SW480 (cell line): Measurements from ENCODE around the gene ANKRD12.

ENCODE experiments used
- DNase-seq: peaks from one replicate; pipeline ENCODE4 v3.0.0-alpha.2; 2016; ENCODE audit warnings: low spot score

ANKRD12 gene

GRCh38 chr18:9188359-9189231, 52.0 kb downstream of the ANKRD12 start:
- no peak for DNase-seq

- DNase-seq: no peak
Observed at GRCh38 chr18:9189491-9189890, 52.9 kb downstream of the ANKRD12 start.

- DNase-seq: no peak
Observed at GRCh38 chr18:9191658-9192256, 55.2 kb downstream of the ANKRD12 start.

GRCh38 chr18:9193031-9193430, 56.5 kb downstream of the ANKRD12 start:
- DNase-seq: no peak

GRCh38 chr18:9196568-9196967, 60.0 kb downstream of the ANKRD12 start:
- DNase-seq: no peak

- DNase-seq: no peak
Observed at GRCh38 chr18:9199681-9200080, 63.1 kb downstream of the ANKRD12 start.

- DNase-seq: no peak
Observed at GRCh38 chr18:9201224-9201623, 64.6 kb downstream of the ANKRD12 start.

- no peak for DNase-seq
Observed at GRCh38 chr18:9204659-9205058, 68.1 kb downstream of the ANKRD12 start.

GRCh38 chr18:9206421-9206820, 69.8 kb downstream of the ANKRD12 start:
- DNase-seq: no peak

GRCh38 chr18:9209279-9209678, 72.7 kb downstream of the ANKRD12 start:
- no peak for DNase-seq

GRCh38 chr18:9210966-9211365, 74.4 kb downstream of the ANKRD12 start:
- DNase-seq: no peak

- DNase-seq: no peak
Observed at GRCh38 chr18:9211955-9212354, 75.4 kb downstream of the ANKRD12 start.

GRCh38 chr18:9215221-9215933, 78.8 kb downstream of the ANKRD12 start:
- no peak for DNase-seq

GRCh38 chr18:9216459-9216858, 79.9 kb downstream of the ANKRD12 start:
- no peak for DNase-seq

GRCh38 chr18:9217743-9218451, 81.3 kb downstream of the ANKRD12 start:
- DNase-seq: no peak

GRCh38 chr18:9221040-9221439, 84.5 kb downstream of the ANKRD12 start:
- no peak for DNase-seq

GRCh38 chr18:9221661-9222060, 85.1 kb downstream of the ANKRD12 start:
- no peak for DNase-seq

- no peak for DNase-seq
Observed at GRCh38 chr18:9223356-9223755, 86.8 kb downstream of the ANKRD12 start.

- no peak for DNase-seq
Observed at GRCh38 chr18:9226463-9226862, 89.9 kb downstream of the ANKRD12 start.

GRCh38 chr18:9231852-9232486, 95.4 kb downstream of the ANKRD12 start:
- no peak for DNase-seq

- DNase-seq: no peak
Observed at GRCh38 chr18:9232977-9233376, 96.4 kb downstream of the ANKRD12 start.
